Body of pancreas (tissue), 4 donors: ENCODE data around the gene TENT4A.

Source experiments
- POLR2A ChIP-seq, 3 donors: fragments of 450-650 bp; IDR thresholded peaks; one replicate each; pipeline ENCODE4 v1.6.1; 2016; ENCODE audit warnings: antibody characterized with exemption in 3 of 3, mild to moderate bottlenecking in 2 of 3
- TF ChIP-seq, protein P1 (sequence below), 7 experiments: fragments of 450-650 bp in 4 of 7; fragments of 200-600 bp in 3 of 7; sonication (generic) in 3 of 7; IDR thresholded peaks; one replicate each; pipeline ENCODE4 v1.5.1; 2016 to 2019; ENCODE audit warnings: antibody characterized with exemption in 7 of 7

- TF ChIP-seq, protein P1, sequence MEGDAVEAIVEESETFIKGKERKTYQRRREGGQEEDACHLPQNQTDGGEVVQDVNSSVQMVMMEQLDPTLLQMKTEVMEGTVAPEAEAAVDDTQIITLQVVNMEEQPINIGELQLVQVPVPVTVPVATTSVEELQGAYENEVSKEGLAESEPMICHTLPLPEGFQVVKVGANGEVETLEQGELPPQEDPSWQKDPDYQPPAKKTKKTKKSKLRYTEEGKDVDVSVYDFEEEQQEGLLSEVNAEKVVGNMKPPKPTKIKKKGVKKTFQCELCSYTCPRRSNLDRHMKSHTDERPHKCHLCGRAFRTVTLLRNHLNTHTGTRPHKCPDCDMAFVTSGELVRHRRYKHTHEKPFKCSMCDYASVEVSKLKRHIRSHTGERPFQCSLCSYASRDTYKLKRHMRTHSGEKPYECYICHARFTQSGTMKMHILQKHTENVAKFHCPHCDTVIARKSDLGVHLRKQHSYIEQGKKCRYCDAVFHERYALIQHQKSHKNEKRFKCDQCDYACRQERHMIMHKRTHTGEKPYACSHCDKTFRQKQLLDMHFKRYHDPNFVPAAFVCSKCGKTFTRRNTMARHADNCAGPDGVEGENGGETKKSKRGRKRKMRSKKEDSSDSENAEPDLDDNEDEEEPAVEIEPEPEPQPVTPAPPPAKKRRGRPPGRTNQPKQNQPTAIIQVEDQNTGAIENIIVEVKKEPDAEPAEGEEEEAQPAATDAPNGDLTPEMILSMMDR (IDR thresholded peaks at IDR 0.05), result no peak
- no peak for TF ChIP-seq POLR2A (IDR thresholded peaks at IDR 0.05)
Measured at GRCh38 chr5:6759401-6759800, 46.2 kb downstream of the TENT4A start.
